NOMO-1 treated with dmso at 0.1 percent for 144 hours (cell line): ENCODE results near the gene TFDP3.

Experiments
- DNase-seq: peaks from one replicate; lab custom pipeline; 2025; ENCODE audit not compliant: unreplicated experiment; lab: John Stamatoyannopoulos, UW

The TFDP3 gene, protein sequence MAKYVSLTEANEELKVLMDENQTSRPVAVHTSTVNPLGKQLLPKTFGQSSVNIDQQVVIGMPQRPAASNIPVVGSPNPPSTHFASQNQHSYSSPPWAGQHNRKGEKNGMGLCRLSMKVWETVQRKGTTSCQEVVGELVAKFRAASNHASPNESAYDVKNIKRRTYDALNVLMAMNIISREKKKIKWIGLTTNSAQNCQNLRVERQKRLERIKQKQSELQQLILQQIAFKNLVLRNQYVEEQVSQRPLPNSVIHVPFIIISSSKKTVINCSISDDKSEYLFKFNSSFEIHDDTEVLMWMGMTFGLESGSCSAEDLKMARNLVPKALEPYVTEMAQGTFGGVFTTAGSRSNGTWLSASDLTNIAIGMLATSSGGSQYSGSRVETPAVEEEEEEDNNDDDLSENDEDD

DNA sequence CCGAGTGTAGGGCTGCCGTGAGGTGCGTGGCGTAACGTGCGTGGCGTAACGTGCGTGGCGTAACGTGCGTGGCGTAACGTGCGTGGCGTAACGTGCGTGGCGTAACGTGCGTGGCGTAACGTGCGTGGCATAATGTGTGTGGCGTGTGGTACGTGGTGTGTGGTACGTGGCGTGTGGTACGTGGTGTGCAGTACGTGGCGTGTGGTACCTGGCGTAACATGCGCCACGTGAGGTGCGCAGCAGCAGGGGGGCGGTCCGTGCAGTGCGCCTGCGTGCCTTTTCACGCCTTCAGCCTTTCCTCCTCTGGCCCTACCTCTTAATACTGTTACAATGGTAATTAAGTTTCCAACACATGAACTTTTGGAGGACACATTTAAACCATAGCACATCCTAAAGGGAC lies at the start of gene TFDP3:
Gene TFDP3, minus strand, starts transcription at position 26 of the 400 bp plus-strand sequence. CDS start 95 bp downstream, outside the sequence.
- no peak for DNase-seq

DNA sequence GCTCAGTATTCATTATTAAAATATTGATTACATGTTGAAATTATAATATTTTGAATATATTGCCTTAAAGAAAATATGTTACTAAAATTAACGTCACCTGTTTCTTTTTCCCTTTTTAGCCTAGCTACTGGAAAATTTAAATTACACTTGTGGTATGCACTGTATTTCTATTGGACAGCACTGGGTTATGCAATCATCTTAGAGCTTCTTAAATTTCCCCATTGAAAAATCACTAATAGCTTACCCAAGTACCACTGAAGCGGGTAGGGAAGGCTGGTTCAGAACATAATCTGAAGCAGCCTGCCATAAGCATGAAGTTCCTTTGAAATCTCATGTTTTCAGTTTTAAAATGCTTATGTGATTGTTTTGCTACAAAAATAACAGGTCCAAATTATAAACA lies 49.5 kb upstream of the TFDP3 start:
- DNase-seq, result no peak

GRCh38 chrX:133265331-133265730 lies 47.2 kb upstream of the TFDP3 start:
- DNase-seq, result no peak

- DNase-seq, result no peak
Observed at GRCh38 chrX:133258481-133258880, 40.3 kb upstream of the TFDP3 start.

- no peak for DNase-seq
Observed at GRCh38 chrX:133254666-133255065, 36.5 kb upstream of the TFDP3 start.

DNA sequence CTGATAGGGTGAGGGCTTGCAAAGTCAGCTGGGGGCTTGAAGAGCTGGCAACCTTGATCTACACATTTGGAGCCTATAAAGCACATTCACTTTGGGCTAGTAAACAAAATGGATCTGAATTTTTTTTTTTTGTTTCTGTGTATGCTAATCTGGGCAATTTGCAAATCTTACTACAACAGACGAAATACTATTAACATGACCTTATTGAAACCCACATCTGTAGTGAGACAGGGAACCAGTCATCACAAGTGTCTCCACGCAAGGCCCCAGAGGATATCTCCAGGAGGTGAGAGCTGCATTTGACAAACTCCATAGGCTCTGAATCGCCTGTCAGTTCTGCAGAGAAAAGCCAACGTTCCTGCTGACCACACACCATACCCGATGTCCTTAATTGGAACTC lies 33.0 kb upstream of the TFDP3 start:
- no peak for DNase-seq

DNA sequence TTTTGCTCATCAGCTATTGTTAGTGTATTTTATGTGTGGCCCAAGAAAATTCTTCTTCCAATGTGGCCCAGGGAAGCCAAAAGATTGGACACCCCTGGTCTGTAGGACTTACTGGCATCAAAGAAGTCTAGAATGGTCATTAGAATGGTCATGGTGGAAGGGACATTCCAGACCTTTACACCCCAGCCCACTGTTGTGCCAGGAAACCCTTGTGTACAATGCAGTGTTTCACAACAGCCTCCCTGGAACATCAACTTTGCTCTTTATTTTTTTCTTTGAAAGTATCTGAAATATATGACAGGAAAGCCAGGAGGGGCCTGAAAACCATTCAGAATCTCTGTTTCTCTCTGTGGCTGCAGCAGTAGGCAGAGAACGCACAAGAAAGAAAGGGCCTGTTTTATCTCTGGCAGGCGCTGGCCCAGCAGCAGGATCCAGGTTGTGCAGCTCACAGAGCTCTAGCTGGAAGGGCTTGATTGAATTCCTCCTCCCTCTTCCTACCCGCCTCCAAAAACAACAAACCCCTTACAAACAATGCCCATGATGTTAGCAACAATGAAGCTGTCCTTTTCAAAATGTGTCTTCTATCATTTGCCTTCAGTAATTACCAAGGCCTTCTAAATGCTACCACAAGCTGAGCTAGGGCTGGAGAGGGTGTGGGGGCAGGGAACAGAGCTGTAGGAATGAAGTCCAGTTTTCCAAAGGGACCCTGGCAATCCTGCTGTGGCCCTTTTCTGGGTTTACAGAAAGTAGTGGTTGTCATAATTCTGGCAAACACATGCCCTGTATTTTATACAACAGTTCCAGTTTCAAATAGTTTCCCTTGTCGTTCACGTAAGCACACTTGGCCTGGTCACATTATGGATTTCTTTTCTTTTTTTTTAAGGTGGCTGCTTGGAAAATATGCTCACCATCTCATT lies 32.3 kb upstream of the TFDP3 start:
- DNase-seq, result no peak

DNA sequence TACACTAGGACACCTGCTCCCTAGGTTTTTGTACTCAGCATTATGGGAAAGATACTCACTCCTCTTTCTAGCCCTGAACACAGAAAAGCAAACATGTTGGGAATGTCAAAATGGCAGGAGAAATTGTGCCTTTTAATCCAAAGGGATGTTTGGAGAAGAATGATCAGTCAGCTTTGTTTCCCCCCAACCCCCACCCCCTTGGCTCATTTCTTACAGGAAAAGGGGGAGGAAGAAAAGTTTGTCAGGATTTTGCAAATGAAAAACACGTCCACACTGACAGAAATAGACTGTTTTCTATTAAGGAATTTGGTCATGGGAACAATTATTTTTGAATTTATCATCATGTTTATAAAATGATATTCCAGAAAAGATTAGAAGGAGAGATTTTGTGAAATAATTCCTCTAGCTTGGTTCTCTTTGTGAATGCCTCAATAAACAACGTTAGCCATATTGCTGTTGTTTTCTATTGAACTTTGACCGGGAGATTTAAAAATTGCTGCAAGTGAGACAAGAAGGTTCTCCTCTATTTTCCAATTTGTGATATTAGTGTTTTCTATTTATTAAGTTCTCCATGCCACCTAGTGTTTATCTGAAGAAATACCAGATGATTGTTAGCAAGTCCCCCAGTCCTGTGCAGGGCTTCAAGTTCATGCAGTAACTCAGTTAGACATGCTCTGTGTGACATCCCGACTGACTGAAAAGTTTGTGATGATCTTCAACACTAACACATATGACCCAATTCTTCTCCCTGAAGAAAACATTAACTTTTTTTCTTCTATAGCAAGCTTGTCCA lies 31.3 kb upstream of the TFDP3 start:
- DNase-seq, result no peak

DNA sequence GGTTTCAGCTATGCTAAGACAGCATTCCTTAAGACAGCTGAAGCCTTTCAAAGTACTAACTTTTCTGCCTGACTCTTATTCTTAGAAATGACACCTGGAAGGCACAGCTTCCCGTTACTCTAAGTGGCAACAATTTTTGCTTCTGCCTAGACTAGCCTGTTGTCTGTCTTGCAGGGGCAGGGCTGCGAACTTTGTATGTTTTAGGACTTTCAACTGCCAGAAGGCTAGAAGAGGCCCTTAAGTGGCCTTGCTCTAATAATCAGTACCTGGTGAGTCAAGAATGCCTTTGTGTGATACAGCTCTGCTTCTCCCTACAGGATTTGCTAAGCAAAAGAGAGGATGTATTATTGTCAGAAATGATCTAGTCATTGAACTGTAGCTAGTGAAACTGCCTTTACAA lies 30.0 kb upstream of the TFDP3 start:
- no peak for DNase-seq

DNA sequence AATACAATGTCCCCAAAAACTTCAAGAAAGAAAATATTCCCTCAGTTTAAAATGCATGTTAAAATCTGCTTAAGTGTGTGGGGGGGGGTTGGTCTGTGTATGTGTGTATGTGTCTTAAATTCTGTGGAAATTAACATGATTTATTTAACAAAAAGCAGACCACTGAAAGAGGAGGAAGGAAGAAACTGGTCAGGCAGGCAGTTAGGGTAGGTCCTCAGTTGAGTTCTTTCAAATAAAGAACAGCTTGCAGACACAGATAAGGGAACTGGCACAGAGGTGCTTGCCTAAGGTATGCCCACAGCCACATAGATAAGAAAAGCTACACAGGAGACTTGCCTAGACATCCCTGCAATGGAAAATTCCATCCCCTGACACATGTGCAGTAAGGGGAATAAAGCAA lies 28.8 kb upstream of the TFDP3 start:
- no peak for DNase-seq

DNA sequence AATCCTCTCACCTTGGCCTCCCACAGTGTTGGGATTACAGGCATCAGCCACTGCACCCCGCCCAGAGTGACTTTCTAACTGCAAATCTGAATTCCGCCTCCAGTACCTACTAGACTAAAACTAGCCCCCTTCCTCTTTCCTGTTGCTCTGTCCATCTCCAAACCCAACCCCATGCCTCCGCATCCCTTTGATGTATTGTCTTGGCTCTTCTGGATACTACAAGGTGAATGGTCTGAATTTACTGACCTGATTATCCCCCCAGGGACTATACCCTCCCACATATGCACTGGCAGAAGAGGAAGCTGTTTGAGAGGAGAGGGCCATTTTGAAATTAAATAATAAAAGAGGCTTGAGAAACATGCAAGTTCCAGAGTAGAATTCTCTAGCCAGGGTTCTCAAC lies 17.7 kb upstream of the TFDP3 start:
- DNase-seq, result no peak

GRCh38 chrX:133232331-133232730 lies 14.2 kb upstream of the TFDP3 start:
- no peak for DNase-seq

- DNase-seq, result no peak
Observed at GRCh38 chrX:133229361-133229760, 11.2 kb upstream of the TFDP3 start.

DNA sequence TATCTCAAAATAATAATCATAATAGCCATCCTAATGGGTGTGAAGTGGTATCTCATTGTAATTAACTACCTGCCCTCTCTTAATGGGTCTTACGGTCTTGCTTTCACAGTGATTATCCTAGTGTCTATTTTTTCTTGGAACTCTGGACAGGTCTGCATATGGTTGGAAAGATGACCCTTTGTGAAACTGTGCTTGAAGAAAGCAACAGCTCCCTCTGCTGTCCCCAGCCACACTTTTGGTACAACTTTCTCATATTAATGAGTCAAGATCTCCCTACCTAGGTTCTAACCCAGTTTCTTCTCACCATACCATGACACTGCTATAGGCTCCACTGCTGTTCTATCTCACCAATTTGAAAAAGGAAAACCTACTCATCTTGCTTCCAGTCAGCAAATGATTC lies 2.4 kb downstream of the TFDP3 start:
- no peak for DNase-seq

DNA sequence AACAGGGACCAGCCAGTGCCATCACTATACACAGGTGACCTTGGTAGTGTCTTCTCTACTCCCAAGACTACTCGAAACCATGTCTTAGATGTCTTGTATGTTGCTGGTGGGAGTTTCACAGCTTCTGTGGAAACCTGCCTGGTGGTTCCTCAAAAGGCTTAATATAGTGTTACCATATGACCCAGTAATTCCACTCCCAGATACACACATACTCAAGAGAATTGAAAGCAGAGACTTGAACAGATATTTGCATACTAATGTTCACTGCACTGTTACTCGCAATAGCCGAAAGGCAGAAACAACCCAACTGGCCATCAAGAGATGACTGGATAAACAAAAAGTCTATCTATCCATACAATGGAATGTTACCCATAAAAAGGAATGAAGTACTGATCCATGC lies 3.1 kb downstream of the TFDP3 start:
- DNase-seq, result no peak

GRCh38 chrX:133214301-133214700 lies 3.9 kb downstream of the TFDP3 start:
- no peak for DNase-seq

DNA sequence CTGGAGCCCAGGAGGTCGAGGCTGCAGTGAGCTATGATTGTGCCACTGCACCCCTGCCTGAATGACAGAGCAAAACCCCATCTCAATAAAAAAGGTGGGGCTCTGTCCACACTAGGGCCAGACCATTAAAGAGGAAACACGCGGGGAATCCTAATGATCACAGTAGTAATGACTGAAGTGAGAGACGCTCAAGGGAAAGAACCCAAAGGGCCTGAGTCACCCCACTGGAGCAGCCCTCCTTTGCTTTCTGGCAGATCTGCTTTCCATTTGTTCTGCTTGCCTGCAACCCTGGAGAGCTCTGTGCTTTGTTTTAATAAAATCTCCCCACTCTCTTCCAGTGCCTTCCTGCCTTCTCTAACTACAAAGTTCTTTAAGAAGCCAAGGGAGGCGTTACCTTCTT lies 5.0 kb downstream of the TFDP3 start:
- no peak for DNase-seq

DNA sequence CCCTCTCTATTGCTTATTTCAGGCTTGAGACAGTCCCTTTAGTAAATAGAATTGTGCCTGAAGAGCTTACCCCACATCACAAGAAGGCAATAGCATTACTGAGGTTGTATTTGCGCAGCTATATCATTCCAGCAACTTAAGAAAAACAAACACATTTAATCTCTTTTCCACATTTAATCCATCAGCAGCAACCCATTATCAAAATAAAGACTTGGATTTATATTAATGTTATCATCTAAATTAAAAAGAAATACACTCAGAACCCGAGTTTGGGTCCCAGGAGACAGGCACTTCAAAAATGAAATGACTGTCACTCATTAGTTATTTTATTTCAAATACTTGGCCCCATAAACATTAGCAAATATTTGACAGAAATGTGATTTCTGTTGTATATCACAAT lies 10.4 kb downstream of the TFDP3 start:
- DNase-seq, result no peak

GRCh38 chrX:133191739-133192039 lies 26.5 kb downstream of the TFDP3 start:
- DNase-seq, result no peak

GRCh38 chrX:133190877-133191738 lies 27.0 kb downstream of the TFDP3 start:
- no peak for DNase-seq

GRCh38 chrX:133189195-133189594 lies 29.0 kb downstream of the TFDP3 start:
- DNase-seq, result no peak
